Fibroblast of peridontal ligament (primary cell): ENCODE measurements around the gene CNNM1.

ENCODE experiments used
- DNase-seq: peaks from one replicate; pipeline ENCODE4 v3.0.0-alpha.2; 2010; ENCODE audit errors: extremely low read depth

CNNM1 gene

GRCh38 chr10:99329304-99329553, at the start of gene CNNM1:
TSS of gene CNNM1 (plus strand) at chr10:99329356. CDS start at chr10:99329388, 32 bp downstream.
- DNase-seq, result no peak

DNA sequence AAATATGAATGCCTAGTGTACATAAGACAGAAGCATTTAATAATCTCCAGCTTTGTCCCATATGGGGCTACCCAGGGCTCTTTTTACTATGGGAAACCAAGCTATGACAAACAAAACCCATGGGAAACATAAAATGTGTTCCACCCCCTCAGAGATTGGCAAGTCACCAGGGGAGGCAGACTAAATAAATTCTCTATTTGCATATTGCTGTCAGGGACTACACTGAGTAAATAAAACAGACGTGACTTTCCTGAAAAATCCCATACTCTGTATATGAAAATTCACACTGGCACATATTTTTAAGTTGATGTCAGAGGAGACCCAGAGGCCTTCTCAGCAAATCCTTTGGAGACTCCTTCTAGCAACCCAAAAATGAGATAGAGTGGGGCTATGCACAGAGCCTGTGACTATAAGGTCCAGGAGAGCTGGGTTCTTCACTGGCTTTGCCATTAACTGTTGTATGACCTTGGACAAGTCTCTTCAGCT, 49.5 kb upstream of the CNNM1 start:
- no peak for DNase-seq

DNA sequence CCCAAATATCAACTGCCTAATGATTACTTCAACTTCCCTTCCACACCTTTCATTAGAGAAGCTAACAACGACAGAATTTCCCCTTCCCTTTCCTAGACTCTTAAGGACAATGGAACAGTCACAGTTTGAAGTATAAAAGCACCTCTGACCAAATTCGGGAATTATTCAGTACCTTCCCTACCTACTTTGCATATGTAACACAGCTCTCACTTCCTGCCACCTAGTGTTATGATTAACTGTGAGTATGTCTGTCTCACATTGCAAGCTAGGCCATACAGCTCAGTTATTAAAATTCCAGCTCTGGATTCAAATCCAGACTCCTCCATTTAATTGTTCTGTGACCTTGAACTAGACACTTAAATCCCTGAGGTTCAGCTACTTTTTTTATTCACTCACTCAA, 48.7 kb upstream of the CNNM1 start:
- DNase-seq, result no peak

GRCh38 chr10:99285881-99286280, 43.3 kb upstream of the CNNM1 start:
- no peak for DNase-seq

- no peak for DNase-seq
Measured at GRCh38 chr10:99290306-99290705, 38.9 kb upstream of the CNNM1 start.

DNA sequence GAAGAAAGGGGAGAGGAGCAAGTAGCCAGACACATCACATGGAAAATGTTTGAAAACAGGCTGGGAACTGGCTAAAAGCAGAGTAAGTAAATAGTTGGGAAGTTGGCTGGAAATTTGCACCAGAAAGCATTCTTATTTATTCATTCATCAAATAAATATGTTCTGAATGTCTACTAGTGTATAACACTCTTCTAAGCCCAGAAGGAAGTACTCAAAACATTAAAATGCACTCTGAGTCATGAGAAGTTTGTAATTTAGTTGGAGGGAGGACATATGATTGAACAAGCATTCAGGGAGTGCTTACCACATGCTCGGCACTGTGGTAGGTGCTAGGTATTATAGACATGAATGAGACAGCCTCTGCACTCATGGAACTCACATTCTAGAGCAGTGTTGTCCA, 37.0 kb upstream of the CNNM1 start:
- DNase-seq, result peak; percentile 17

DNA sequence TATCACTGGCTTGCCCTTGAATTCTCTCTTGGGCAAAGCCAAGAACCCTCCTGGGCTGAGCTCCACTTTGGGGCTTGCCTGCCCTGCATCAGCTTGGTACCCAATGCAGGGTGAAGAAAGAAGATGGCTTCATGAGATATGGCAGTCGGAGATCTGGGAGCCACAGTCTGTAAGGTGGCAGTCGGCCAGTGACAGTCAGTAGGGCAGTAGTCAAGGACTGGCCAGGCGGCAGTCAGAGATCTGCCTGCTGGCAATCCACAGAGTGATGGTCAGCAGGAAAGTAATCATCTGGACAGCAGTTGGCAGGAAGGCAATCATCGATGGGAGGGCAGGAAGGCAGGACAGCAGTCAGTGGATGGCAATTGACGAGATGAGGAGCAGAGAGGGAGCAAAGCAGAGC, 32.6 kb upstream of the CNNM1 start:
- no peak for DNase-seq

DNA sequence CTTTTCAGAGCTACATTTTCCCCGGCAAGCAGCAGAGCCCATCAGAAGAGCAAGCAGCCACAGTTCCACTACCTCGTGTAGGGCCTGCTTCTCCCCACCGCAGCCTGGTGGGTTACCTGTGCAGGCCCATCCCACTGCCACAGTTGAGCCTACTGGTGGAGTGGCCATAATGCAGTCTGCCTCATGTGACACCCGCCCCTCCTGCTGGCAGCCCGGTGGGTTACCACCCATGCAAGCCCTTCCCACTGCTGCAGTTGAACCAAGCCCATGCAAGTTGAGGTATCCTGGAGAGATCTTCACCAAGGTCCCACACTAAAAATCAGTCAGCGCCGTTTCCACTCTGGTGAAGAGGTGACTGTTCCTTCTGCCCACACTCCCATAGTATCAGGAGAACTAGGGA, 32.1 kb upstream of the CNNM1 start:
- DNase-seq, result no peak

GRCh38 chr10:99303899-99304861, 25.0 kb upstream of the CNNM1 start:
- no peak for DNase-seq

- no peak for DNase-seq
Measured at GRCh38 chr10:99304862-99305229, 24.3 kb upstream of the CNNM1 start.

GRCh38 chr10:99312501-99312900, 16.7 kb upstream of the CNNM1 start:
- DNase-seq, result no peak

- DNase-seq, result no peak
Measured at GRCh38 chr10:99315853-99316252, 13.3 kb upstream of the CNNM1 start.

DNA sequence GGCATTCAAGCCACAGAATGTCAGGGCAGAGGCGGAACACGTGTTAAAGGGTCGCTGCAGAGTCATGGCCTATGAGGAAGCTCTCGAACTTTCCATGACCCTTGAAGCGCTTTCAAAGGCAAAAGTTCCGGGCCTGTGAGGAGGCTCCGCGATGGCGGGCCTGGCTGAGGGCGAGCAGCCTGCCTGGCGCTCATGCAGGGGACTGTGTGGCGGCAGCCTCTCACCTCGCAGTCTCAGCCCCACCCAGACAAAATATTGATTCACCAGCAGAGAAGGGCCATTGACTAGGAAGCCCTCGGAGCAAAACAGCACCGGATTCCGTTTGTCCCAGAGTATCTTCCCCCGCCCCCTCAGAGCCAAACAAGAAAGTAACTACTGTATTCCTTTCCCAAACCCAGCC, 12.8 kb upstream of the CNNM1 start:
- no peak for DNase-seq

DNA sequence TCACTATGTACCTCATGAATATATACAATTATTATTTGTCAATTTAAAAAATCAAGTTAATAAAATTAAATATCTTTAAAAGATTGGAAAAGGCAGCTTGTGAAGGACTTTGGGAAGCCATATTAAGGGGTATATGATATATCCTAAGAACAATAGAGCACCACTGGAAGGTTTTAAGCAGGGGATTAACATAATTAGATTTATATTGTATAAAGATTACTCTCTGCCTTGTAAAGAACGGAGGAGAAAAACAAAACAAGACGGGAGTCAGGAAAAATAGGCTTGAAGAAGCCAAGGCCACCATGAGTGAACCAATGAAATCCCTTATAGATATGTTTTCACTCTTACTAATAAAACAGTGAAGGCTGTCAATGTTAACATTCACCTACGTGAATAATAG, 11.1 kb upstream of the CNNM1 start:
- no peak for DNase-seq

- no peak for DNase-seq
Measured at GRCh38 chr10:99318475-99318874, 10.7 kb upstream of the CNNM1 start.

DNA sequence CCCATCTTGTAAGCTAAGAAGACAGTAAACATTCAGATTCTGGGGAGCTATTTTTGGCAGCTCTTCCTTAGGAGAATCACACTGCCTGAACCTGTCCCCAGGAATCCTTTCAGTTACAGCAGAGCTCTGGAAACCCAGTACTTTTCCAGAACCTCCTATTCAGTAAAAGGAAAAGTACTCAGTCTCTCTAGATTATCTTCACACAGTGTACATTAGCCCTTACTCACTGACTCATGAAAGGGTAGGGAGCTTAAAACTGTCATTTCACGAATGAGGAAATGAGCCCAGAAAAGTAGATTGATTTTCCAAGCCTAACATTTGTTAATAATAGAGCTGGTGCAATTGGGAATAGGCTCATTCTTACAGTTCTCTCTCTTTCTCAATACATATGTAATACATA, 3.9 kb upstream of the CNNM1 start:
- DNase-seq, result no peak

DNA sequence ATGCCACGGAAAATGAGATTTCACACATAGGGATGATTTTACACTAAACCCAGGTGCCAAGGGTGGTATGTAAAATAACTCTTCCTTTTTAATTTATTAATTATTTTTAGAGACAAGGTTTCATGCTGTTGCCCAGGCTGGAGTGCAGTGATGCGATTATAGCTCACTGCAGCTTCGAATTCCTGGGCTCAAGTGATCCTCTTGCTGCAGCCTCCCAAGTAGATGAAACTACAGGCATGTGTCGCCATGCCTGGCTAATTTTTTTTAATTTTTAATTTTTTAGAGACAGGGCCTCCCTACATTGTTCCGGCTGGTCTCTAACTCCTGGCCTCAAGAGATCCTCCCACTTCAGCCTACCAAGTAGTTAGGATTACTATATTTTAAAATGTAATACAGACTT, 2.3 kb upstream of the CNNM1 start:
- DNase-seq, result no peak

DNA sequence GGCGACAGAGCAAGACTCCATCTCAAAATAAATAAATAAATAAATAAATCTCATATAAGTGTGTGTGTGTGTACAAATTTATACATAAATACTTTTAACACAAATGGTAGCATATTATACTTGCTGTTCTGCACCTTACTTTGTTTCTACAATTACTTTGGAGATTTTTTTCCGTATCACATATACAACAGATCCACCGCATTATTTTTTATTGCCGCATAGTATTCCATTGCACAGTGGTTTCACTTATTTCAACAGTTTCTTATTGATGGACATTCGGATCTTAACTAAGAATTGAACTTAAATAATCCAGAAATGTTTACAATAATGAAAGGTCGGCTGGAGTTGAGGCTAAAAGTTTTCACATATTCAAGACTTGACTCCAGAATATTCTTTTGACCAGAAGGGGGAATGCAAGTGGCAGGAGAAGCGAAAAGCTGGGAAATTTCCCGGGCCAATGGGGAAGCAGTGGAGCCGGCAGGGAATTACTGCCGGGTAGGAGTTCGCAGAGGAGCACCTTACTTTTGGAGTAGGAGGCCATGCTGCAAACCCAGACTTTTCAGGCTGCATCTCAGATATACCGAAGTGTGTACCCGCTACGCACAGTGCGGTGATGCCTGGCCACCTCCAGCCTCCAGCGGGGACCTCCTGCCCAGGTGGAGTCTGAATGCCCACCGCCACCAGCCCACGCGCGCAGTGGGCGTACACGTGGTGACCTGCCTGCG, 415 bp upstream of the CNNM1 start:
- DNase-seq, result peak; percentile 6

DNA sequence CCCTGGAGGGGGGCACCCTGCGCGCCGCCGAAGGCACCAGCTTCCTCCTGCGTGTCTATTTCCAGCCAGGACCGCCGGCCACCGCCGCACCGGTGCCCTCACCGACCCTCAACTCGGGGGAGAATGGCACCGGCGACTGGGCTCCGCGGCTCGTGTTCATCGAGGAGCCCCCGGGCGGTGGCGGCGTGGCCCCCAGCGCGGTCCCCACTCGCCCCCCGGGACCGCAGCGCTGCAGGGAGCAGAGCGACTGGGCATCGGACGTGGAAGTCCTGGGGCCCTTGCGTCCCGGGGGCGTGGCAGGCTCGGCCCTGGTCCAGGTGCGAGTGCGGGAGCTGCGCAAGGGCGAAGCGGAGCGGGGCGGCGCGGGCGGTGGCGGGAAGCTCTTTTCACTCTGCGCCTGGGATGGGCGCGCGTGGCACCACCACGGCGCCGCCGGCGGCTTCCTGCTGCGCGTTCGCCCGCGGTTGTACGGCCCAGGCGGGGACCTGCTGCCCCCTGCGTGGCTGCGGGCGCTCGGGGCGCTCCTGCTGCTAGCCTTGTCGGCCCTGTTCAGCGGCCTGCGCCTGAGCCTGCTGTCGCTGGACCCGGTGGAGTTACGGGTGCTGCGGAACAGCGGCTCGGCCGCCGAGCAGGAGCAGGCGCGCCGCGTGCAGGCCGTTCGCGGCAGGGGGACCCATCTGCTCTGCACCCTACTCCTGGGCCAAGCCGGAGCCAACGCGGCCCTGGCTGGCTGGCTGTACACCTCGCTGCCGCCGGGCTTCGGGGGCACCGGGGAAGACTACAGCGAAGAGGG, 594 bp downstream of the CNNM1 start:
- no peak for DNase-seq

GRCh38 chr10:99330347-99330924, 1.3 kb downstream of the CNNM1 start:
- DNase-seq, result no peak

- DNase-seq, result peak; percentile 12
Measured at GRCh38 chr10:99331207-99331803, 2.1 kb downstream of the CNNM1 start.
